Stimulated activated CD4-positive, alpha-beta T cell treated with anti-CD3 and anti-CD28 coated beads, Interleukin-1b, Interleukin-23, amount 100 ng/mL, for 24 hours (primary cell): ENCODE measurements around the gene SPSB4.
"Not testable (repeated sequence)": the region's sequence is repeated elsewhere in the genome, so short reads cannot be mapped to it uniquely, and the experiment has no call there.

Source experiments
- DNase-seq, 4 experiments: peaks; one replicate each; pipeline ENCODE4 v3.0.0-alpha.2; 2020; ENCODE audit warnings: low read depth in 4 of 4, low spot score in 1 of 4

Gene SPSB4

DNA sequence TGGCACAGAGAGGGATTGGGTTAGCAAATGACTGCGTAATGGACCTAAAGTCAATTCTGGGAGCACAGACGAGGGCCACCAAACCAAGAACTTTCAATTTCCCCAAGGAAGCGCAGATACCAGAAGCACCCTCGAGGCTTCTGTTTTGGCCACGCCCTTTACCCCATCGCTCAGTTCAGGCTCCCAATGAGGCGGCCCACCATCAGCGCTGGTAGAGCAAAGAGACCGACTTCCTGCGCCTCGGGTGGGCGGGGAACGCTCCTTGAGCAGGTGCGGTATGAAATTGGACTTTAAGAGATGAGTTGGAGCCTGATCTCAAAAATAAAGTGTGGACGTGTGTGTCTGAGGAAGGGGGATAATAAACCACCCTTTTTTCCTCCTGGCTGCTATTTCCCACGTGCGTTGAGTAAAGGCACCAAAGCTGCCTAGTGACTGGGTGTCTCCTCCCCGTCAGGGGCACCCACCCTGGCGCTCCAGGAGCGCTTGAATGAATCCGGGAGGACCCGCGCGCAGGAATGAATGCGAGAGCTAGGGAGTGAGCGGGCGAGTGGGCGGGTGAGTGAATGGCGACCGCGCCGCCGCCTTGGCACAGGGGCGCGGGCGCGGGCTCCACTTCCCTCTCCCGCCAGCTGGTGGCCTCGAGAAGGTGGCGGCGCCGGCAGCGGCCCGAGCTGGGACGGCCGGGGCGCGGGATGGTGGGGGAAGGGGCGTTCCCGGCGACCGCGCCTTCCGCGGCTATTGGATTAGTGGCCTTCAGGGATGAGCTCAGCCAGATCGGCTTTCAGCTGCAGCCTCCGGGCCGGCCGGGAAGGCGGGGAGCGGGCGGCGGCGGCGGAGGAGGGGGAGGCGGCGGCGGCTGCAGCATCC lies at the start of gene SPSB4:
SPSB4 (plus strand) TSS at position 772 of the 867 bp plus-strand sequence. CDS start 14,758 bp downstream, outside the sequence.
- DNase-seq: peak in 1 of 4 experiments; percentile 20

GRCh38 chr3:141006344-141006743 lies 44.8 kb upstream of the SPSB4 start:
- no peak for DNase-seq

- DNase-seq: no peak
Measured at GRCh38 chr3:141009496-141009895, 41.7 kb upstream of the SPSB4 start.

GRCh38 chr3:141011232-141011996 lies 39.7 kb upstream of the SPSB4 start:
- DNase-seq: peak; percentile 40 to 67 (median 60)

DNA sequence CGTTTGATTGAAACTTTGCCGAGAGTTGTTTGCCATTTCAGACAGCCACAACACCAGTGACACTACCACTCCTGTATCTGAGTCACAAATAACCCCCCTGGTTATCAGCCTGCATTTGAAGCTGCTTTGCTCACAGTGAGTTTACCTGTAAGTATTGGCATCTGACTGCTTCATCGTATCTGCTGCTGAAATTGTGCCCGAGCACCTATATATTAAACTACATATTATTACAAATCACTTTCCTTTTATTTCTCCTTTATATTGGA lies 39.2 kb upstream of the SPSB4 start:
- no peak for DNase-seq

GRCh38 chr3:141012571-141012970 lies 38.6 kb upstream of the SPSB4 start:
- no peak for DNase-seq

DNA sequence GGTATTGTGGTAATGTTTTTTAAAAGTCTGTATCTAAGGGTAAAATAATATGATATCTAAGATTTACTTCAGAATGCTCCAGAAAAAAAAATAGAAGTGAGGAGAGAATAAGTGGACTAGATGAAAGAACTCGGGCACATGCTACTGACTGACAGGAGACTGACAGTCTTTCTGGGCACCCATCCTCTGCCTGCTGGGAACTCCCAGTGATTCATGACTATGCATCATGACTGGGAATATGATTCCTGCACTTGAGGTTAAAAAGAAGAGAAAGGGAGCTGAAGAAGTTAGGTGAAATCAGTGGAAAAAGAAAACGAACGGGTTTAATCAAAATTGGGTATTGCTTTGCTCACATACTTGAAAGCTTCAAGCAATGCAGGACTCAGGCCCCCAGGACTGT lies 35.7 kb upstream of the SPSB4 start:
- DNase-seq: no peak

- DNase-seq: not testable (repeated sequence)
Measured at GRCh38 chr3:141017366-141018322, 33.5 kb upstream of the SPSB4 start.

GRCh38 chr3:141019244-141019643 lies 31.9 kb upstream of the SPSB4 start:
- DNase-seq: no peak

DNA sequence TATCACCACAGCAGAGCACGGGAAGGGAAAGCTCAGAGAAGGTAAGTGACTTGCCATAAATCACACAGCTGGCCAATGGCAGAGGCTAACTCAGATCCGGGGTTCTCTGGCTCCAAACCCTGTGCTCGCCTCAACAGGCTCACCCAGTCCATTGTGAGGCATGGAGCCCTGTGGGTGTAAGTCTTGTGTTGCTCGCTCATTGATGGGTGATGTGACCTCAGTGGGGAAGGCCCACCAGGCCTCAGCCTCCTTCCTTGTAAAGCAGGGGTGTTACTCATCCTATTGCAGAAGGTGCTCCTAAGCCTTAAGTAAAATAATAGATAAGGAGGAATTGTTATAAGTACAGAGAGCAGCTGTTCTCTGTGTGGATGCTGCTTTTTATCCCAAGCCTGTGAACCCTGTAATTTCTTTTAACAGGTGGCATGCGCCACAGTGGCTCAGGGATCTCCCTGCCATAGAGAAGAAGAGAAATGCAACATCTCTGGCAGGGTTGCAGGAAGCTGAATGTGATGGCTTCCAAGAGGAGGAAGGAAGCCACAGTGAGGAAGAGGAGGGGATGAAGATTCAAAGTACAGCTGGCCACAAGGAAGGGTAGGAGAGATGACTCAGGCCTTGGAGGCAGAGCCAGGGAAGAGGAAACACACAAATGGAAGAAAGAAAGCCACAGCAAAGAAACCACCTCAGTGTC lies 30.9 kb upstream of the SPSB4 start:
- DNase-seq: no peak

- DNase-seq: no peak
Measured at GRCh38 chr3:141021261-141021660, 29.9 kb upstream of the SPSB4 start.

GRCh38 chr3:141030296-141030695 lies 20.9 kb upstream of the SPSB4 start:
- DNase-seq: no peak

DNA sequence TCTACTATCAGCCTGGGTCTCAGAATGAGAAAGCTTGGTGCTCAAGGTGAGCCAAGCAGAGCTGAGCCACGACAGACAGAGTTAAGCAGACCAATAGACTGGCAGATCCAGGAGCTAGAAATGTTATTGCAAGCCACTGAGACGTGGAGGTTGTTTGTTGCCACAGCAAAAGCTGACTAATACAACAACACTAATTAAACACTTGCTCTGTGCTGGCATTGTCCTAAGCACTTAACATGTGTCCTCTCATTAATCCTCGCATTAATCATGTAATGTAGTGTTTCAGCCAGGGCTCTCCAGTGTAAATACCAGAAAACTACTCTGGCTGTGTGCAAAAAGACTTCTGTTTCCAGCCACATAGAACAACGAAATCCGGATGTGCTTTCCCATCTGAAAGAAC lies 11.6 kb upstream of the SPSB4 start:
- no peak for DNase-seq

GRCh38 chr3:141044695-141045641 lies 6.2 kb upstream of the SPSB4 start:
- DNase-seq: no peak

GRCh38 chr3:141045849-141046248 lies 5.3 kb upstream of the SPSB4 start:
- no peak for DNase-seq

- DNase-seq: no peak
Measured at GRCh38 chr3:141047168-141047567, 4.0 kb upstream of the SPSB4 start.

DNA sequence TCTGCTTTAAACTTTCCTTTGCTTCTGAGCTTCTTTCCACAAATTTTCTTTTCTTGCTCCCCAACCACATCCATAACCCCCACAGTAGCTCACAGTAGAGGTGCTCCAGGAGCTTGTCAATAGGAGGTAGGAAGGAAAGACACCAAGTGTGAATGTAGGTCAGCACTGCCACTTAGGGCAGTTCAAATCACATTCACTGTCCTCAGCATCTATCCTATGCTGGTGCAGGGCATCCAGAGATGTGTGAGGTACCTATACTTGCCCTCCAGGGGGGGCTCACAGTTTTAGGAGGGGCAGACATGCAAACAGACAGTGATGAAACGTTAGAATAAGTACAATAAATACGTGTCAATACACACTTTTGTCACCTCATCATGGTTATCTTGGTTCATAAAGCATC lies 1.5 kb upstream of the SPSB4 start:
- DNase-seq: no peak

- no peak for DNase-seq
Measured at GRCh38 chr3:141051443-141052200, 475 bp downstream of the SPSB4 start.
